ENCODE data around the gene IGSF21. TPM values are rescaled to one million over a fixed set of nuclear protein-coding genes. Genes with fewer than 3 reads are reported as not detected.

The IGSF21 gene
- total RNA-seq, 1 donor from 2014 or later = not detected

GRCh38 chr1:18290740-18291412 is 183.3 kb downstream of the IGSF21 start:
- DNase-seq (ENCODE audit: low read depth) = no peak
- TF ChIP-seq CTCF (conservative IDR thresholded peaks at IDR 0.05; ENCODE audit: low read depth, low read length) = no peak

GRCh38 chr1:18292531-18292930 is 184.9 kb downstream of the IGSF21 start:
- TF ChIP-seq CTCF (conservative IDR thresholded peaks at IDR 0.05; ENCODE audit: low read depth, low read length) = no peak
- DNase-seq (ENCODE audit: low read depth) = no peak
- H3K4me3 ChIP-seq (ENCODE audit: low read depth, low read length) = no peak overlapping the region

More at GRCh38 chr1:18290740-18291412, 183.3 kb downstream of the IGSF21 start:
- no peak overlapping the region for H3K4me3 ChIP-seq (ENCODE audit: low read depth, low read length)

- no peak for TF ChIP-seq CTCF (conservative IDR thresholded peaks at IDR 0.05; ENCODE audit: low read depth, low read length)
- DNase-seq (ENCODE audit: low read depth) = no peak
- no peak overlapping the region for H3K4me3 ChIP-seq (ENCODE audit: low read depth, low read length)
Observed at GRCh38 chr1:18293291-18293690, 185.7 kb downstream of the IGSF21 start.

DNA sequence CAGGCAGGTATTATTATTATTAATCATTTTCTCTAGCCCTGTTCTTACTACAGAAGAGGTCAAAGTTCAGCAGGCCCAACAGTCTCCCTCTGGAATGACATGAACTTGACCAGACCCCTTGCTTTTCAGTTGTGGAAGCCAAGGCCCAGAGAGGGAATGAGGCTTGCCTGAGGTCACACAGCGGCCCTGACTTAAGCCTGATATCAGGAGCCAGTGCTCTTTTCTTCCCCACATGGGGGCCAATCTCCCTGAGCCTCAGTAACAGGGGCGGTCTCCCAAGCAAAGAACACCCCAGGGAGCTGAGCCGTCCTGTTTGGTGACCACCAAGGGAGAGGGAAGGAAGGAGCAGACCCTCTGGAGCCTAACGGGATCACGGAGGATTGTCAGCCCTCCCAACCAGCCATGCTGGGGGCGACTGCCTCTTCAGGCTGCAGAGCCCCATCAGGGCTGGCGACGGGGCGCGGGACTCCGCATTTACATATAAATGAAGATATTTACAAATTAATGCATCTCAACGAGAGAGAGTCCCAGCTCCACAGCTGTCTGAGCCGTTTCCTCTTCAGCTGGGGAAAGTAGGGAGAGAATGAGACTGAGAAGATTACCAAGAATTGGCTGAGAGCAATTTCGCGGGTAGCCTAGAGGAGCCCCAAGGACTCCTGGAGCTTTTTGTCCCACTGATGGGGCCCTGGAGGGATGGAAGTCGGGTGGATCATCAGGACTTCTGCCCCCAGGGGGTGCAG is 187.0 kb downstream of the IGSF21 start:
- H3K4me3 ChIP-seq (ENCODE audit: low read depth, low read length) = no peak overlapping the region
- no peak for DNase-seq (ENCODE audit: low read depth)
- no peak for TF ChIP-seq CTCF (conservative IDR thresholded peaks at IDR 0.05; ENCODE audit: low read depth, low read length)

DNA sequence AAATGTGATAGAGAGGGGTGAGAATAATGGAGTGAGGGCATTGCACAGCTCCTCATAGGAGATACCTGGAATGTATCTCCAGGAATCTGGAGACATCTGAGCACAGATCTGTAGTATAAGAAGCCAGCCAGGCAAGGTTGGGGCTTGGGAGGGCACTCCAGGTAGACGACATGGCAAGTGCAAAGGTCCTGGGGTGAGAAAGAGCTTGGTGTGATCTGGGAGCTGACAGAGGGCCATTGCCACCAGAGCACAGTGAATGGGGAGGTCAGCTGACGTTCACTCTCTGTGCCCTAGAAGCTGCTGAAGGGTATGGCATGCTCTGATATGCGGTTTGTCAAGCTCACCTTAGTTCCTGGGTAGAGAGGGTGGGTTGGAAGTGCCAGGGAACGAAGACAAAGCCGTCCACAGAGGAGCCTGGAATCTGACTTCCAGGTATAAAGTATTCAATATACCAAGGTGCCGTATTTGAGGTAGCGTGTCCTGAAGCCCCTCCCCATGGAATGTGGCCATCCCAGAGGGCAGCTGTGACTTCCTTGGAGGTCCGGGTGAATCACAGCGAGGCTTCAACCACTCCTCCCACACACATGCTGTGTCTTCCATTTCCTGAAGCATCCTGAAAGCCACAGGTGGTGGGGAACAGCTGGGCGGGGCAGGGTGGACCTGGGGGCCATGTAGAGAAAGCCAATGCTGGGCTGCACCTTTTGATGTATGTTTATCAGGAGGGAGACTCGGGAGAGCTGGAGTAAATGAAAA is 190.5 kb downstream of the IGSF21 start:
- no peak for DNase-seq (ENCODE audit: low read depth)
- no peak for TF ChIP-seq CTCF (conservative IDR thresholded peaks at IDR 0.05; ENCODE audit: low read depth, low read length)
- H3K4me3 ChIP-seq (ENCODE audit: low read depth, low read length) = no peak overlapping the region

GRCh38 chr1:18299441-18300338 is 192.1 kb downstream of the IGSF21 start:
- DNase-seq (ENCODE audit: low read depth) = no peak
- H3K4me3 ChIP-seq (ENCODE audit: low read depth, low read length) = no peak overlapping the region
- TF ChIP-seq CTCF (conservative IDR thresholded peaks at IDR 0.05; ENCODE audit: low read depth, low read length) = peak; percentile 83
